ENCODE results near the gene FKRP.

DNA sequence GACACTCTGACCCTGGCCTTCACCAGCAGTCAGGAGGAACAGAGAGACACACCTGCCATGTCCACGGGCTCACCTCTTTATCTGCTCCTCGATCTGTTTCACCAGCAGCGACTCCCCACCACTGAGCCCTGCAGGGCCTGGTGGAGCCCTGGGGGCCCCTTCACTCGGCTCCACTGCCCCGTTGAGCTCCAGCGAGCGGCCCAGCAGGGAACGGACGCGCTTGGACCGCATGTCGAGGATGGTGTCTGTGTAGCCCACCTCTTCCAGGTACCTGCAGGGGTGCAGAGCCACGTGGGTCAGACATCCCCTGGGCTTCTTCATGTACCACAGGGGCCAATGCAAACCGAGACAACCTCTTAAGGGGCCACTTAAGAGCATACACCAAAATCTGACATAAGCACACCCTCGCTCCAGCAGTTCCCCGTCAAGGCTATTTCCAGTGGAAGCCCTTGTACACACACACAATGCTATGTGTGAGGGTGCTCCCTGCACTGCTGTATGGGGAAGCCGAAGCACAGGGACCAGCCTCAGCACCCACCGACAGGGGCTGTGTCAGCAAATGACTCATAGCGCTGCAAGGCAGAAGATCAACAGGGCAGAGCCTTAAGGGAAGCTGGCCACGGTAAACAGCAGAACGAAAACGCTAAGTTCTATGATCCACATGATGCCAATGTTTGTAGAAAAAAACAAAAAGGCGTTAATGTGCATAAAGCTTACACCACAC is 12.7 kb upstream of the FKRP start:
- no peak for TF ChIP-seq EZH2 (IDR thresholded peaks at IDR 0.05; ENCODE audit: low read depth)
- TF ChIP-seq CTCF (conservative IDR thresholded peaks at IDR 0.05): no peak

Measured in PC-9 (cell line).